Stimulated activated CD4-positive, alpha-beta T cell treated with anti-CD3 and anti-CD28 coated beads, Interleukin-2, amount 100 ng/mL, for 48 hours (primary cell): ENCODE measurements around the gene MZT2A.
A peak's percentile ranks its signal among the peaks of the same experiment; 100 is the strongest.
"Not testable (repeated sequence)": the region's sequence is repeated elsewhere in the genome, so short reads cannot be mapped to it uniquely, and the experiment has no call there.

Source experiments
- DNase-seq, 2 donors: peaks; one replicate each; pipeline ENCODE4 v3.0.0-alpha.2; 2020

Gene MZT2A

DNA sequence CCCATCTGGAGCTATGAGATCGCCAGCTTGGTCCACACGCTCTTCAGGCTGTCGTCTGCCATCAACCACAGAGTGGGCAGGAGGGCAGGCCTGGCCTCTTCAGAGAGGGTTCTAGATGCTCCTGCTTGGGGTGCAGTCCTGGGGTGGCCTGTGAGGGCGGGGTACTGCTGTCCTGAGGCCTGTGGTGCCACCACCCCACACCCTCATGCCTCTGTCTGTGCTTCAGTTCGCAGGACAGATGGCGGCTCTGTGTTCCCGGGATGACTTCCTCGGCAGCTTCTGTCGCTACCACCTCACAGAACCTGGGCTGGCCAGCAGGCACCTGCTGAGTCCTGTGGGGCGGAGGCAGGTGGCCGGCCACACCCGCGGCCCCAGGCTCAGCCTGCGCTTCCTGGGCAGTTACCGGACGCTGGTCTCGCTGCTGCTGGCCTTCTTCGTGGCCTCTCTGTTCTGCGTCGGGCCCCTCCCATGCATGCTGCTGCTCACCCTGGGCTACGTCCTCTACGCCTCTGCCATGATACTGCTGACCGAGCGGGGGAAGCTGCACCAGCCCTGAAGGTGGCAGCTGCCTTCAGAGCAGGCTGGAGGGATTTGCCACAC is 27.8 kb upstream of the MZT2A start:
- not testable (repeated sequence) for DNase-seq

DNA sequence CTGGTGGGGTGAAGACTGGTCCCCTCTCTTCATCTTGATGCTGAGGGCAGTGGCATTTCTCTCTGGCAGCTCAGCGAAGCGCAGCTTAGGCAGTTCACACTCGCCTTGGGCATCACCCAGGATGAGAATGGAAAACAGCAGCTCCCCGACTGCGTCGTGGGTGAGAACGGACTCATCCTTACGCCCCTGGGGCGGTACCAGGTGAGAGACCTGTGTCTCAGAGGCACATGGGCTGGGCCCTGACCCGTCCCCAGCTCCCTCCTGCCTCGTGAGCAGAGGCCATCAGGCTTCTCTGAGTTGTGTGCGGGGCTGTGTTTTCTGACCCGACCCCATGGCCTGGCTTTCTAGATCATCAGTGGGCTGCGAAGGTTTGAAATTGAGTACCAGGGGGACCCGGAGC is 27.3 kb upstream of the MZT2A start:
- DNase-seq = no peak

DNA sequence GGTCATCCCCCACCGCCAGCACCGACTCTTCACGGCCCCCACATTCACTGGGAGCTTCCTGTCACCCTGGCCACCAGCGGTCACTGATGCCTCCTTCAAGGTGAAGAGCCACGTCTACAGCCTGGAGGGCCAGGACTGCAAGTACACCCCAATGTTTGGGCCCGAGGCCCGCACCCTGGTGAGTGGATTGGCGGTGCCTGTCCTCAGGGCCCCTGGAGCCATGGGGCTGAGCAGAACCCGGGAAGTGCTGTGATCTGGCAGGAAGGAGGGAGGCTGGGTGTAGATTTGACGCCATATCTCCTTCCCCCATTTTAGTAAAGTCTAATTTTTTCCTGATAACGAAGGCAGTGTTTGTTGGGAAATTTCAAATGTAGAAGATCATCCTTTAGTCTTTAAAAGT is 26.3 kb upstream of the MZT2A start:
- DNase-seq = not testable (repeated sequence)

DNA sequence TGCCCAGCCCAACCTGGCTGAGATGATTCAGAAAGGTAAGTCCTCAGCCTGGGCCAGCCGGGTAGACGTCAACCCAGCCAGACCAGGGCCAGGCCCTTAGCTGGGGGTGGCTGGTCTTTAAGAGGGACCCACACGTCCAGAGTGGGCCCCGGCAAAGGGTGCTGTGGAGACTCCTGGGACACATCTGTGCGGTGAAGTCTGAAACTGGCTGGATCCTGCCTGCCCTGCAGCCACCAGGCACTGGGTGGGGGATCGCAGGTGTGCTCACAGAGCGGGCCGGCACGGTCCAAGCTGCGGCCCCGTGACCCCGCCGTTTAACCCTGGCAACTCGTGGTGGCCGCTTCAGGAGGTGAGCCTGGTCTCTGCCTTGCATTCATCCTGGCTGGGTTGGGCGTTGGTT is 25.7 kb upstream of the MZT2A start:
- not testable (repeated sequence) for DNase-seq

DNA sequence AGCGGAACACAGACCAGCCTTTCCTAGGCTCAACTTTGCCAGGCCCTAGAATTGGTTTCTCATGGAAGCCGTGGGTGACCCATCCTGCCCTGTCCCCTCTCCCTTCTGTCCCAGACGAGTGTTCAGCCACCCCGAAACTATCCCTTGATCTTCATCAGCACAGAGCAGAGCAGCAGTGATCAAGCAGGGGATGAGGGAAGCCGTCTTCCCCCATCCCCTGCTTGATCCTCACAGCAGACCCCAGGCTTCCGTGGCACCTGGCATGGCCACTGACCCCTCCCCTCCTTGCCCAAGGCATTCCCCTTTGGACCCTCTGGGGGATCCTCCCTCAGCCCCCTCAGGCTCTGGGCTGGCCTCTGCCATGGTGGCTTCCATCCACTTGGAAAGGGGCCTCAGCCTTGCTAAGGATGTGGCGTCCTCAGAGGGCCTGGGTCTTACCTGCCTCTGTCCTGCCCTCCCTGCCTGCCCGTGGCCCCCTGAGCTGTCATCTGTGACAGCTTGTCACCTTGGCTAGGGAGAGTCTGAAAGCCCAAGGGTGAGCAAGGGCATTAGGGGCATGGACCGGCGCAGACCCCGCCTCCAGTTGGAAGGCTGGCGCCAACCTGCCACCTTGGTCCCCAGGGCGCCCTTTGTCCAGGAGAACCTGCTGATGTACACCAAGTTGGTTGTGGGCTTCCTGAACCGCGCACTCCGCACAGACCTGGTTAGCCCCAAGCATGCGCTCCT is 25.1 kb upstream of the MZT2A start:
- no peak for DNase-seq

DNA sequence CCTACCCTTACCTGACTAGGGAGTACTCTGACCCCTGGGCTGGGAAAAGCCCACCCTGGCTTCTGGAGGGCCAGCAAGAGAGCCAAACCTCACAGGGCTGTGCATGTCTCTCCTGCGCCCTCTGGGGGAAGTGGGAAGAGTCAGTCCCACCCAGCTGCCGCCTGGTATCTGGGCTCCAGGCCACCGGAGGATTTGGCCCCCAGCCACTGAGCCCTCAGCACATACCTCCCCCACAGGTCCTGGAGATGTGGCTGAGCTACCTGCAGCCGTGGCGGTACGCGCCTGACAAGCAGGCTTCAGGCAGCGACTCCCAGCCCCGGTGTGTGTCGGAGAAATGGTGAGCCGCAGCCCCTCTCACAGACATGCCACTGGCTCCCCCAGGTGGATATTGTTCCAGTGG is 24.4 kb upstream of the MZT2A start:
- DNase-seq = not testable (repeated sequence)

DNA sequence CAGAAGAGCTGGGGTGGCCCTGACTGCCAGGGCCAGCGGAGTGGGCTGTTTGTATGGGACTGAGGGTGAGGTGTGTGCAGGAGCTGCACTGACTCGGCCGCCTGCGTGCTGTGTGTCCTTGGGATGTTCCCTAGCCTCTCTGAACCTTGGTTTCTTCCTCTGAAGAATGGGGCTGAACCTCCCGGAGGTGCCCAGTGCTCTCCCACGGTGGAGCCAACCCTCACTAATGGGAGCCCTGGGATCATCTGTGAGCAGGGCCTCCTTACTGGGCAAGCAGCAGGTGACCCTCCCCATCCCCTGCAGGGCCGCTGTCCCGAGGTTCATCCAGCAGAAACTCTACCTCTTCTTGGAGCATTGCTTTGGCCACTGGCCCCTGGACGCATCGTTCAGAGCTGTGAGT is 23.8 kb upstream of the MZT2A start:
- no peak for DNase-seq

DNA sequence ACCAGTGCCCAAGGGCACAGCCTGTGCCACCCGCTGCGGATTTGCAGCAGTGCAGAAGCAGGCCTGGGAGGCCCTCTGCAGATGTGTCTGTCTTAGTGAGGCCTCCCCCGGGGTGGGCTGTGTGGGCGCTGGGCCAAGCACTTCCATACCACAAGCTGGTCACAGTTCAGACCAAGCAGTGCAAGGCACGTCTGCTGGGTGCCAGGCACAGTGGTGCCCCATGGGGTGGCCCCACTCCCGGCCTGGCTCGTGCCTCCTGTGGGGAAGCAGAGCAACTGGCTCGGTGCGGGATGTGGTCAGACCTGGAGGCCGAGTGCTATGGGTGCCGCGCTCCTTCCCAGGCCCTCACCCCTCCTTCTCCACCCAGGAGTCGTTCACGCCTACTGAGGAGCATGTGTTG is 23.0 kb upstream of the MZT2A start:
- DNase-seq = not testable (repeated sequence)

DNA sequence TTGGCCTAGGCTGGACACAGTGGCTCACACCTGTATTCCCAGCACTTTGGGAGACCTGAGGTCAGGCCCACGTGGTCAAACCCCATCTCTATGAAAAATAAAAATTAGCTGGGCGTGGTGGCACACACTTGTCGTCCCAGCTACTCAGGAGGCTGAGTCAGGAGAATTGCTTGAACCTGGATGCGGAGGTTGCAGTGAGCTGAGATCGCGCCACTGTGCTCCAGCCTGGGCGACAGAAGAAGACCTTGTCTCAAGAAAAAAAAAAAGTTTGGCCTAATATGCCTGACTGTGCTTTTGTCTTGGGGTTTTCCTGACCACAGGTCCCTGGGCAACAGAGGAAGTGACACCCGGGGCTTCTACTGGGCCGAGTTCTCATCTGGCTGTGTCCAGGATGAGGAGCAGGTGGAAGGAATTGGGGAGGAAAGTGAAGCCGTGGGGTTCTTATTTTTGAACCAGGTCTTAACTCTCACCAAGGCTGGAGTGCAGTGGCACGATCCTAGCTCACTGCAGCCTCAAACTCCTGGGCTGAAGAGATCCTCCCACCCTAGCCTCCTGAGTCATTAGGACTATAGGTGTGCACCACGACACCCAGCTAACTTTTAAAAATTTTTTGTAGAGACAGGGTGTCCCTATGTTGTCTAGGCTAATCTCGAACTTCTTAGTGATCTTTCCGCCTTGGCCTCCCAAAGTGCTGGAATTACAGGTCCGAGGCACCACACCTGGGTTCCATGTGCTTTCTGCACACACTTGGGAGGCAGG is 22.4 kb upstream of the MZT2A start:
- DNase-seq = not testable (repeated sequence)

DNA sequence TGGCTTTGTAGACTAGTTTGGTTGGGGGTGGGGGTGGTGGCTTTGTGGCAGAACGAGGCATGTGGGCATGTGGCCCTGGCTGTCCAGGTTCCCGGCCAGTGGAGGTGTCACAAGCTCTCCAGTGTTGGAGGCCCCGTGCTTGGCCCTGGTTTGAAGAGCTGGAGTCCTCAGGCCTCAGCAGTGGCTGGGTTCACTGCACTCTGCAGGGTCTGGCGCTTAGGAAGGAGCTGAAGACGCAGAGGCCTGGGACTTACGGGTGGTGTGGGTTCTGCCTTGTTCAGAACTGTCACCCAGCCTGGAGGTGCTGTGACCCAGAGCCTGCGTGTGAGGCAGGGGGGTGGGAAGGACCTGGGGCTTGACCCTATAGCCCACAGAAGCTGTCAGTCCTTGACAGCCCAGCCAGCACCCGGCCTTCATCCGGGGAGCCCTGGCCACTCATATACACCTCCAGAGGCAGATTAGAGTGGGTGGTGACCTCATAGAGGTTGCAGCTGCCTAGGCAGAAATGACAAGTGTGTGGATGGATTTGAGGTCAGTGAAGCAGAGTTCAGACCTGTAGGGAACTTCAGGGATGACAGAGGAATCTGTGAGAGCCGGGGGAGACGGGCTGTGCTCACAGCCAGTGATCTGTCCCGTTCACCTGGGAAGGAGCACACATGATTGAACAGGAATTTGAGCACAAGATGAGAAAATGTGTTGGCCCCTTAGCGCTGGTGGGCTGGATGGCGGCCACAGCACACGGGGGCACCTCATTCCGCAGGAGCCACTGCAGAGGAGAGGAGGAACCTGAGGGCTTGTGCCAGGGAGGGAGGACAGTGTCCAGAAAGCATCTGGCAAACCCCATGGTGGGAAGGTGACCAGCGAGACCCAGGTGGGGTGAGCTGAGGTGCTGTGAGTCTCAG is 20.0 kb upstream of the MZT2A start:
- DNase-seq = not testable (repeated sequence)

DNA sequence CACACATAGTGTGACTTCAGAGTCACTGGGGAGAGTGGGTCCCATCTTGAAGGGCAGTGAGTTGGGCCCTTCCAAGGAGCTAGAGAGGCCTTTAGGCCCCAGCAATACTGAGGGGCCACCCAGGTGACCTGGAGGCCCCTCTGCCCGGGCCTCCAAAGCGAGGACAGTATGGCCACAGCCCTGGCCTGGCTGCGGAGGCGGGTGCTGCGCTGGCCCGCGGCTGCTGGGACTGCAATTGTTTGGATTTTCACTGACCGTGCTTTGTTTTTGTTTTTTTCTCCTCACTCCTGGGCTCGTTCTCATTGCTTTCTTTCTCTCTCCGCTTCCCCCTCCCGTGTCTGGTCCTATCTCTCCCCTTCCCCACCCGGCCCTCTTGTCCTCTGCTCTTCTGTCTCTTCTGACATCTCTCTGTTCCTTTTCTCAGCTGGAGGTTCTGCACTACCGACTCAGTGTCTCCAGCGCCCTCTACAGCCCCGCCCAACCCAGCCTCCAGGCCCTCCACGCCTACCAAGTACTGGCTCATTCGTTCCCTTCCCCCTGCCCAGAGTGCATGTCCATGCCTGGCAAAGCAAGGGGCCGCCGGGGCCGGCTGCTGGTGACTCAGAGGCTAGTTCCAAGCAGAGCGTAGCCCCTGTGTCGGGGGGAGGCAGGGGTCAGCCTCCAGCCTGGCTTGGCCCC is 19.2 kb upstream of the MZT2A start:
- not testable (repeated sequence) for DNase-seq

DNA sequence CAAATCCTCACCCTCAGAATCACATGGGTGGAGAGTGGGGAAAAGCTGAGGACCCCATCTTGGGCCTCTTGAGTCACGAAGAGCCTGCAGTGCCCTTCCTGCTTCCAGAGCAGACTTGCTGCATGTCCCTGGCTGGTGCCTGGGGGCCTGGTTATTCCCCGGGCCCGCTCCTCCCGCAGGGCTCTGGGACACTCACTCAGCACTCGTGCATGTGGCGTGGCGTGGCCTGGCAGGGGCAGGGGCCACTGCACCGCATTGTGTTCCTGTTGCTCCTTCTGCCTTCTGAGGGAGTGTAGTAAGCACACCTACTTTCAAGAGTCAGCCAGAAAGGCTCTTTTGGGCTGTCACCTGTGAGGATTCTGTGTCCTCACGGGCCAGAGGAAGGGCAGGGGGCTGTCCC is 17.4 kb upstream of the MZT2A start:
- no peak for DNase-seq

DNA sequence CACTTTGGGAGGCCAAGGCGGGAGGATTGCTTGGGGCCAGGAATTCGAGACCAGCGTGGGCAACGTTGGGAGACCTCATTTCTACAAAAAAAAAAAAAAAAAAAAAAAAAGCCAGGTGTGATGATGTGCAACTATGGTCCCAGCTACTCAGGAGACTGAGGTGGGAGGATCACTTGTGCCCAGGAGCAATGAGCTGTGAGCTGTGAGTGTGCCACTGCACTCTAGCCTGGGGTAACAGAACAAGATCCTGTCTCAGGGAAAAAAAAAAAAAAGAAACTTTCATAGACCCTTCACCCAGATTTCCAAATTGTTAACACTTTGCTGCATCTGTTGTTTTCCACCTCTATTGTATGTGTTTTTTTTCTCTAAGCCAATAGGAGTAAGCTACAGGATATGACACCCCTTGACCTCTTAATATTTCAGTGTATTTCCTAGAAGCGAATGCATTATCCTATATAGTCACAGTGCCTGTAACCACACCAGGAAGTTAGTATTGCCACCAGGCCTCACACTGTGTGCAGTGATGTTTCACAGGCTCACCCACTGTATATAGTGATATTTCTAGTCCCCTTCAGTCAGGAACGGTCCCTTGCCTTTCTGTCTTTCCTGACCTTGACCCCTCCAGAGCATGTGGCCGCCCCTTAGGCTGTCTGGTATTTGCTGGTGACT is 12.0 kb upstream of the MZT2A start:
- DNase-seq = not testable (repeated sequence)

DNA sequence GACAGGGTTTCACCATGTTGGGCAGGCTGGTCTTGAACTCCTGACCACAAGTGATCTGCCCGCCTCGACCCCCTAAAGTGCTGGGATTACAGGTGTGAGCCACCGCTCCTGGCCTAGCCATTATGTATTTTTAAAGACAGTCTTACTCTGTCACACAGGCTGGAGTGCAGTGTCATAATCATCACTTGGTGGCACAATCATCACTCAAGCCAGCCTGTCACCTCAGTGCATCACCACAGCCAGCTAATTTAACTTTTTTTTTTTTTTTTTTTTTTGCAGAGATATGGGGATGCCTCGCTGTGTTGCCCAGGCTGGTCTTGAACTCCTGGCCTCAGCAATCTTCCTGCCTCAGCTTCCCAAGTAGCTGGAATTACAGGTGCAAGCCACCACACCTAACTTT is 11.4 kb upstream of the MZT2A start:
- not testable (repeated sequence) for DNase-seq

DNA sequence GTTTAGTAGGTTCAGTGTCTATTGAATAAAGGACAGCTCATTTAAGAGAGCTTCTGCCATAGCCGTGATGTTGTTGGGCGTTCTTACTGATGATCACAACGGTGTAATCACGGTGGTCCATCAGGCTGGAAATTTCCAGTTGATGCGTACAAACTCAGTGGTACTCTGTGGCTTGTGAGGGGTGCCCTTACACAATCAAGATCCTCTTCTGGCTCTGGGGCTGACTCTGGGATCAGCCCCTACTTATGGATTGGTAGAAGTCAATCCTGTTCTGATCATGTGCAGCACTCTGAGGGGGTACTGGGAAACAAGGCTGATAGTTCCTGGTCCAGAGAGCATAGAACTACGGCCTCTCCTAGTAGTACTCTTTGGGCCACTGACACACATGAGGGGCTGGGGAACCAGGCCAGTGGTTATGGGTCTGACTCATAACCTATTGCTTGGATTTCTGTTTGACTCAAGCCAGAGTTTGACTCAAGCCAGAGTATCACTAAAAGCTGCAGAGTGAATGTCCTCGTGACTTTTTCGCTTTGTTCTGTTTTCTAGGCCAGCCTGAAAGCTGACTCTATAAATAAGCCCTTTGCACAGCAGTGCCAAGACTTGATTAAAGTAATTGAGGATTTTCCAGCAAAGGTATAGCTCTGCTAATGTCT is 6.2 kb upstream of the MZT2A start:
- DNase-seq = not testable (repeated sequence)

DNA sequence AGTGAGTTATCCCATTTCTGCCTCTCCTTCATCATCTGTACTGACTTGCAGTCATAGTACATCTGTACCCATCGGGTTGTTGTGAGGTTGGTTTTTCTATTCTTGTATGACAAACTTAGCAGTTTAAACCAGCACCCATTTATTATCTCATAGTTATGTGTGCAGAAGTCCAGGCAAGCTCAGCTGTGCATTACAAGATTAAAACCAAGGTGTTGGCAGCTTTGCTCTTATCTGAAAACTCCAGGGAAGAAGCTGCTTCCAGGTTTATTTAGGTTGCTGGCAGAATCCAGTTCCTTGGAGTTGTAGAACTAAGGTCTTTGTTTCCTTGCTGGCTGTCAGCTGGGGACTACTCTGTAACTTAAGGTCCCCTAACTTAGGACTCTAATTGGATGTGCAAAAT is 3.3 kb upstream of the MZT2A start:
- DNase-seq = not testable (repeated sequence)

DNA sequence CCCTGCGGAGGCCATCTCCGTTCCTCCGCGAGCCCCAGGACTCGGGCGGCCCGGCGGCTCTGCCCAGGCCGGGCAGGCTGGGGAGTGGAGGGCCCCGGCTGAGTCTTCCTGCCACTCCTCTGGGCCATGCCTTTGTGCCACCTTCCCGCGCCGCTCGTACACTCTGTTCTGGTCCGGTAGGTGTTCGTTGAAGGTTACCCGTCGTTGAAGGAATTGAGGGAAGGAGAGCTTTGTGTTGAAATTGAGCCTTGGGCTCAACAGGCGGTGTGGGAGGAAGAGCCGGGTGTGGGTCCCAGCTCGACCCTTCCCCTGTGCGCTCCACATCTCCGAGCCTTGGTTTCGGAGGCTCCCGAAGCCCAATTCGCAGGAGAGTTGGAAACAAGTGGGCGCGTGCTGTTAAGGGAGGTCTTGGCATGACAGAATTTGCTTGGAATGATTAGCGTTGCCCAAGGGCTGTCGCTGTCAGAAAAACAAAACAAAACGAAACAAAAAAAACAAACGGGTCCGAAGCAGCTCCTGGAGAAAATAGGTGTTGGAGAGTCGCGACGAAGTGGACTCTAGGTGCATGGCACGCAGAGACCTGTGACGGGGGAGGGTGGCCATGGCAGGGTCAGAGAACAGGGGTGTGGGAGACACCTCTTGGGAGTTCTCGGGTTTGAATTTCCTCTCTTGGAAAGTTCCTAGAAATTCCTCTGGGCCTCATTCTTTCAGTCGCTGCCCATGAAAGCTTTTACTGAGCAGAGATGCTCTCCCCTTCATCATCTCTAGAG is 1.2 kb upstream of the MZT2A start:
- no peak for DNase-seq

DNA sequence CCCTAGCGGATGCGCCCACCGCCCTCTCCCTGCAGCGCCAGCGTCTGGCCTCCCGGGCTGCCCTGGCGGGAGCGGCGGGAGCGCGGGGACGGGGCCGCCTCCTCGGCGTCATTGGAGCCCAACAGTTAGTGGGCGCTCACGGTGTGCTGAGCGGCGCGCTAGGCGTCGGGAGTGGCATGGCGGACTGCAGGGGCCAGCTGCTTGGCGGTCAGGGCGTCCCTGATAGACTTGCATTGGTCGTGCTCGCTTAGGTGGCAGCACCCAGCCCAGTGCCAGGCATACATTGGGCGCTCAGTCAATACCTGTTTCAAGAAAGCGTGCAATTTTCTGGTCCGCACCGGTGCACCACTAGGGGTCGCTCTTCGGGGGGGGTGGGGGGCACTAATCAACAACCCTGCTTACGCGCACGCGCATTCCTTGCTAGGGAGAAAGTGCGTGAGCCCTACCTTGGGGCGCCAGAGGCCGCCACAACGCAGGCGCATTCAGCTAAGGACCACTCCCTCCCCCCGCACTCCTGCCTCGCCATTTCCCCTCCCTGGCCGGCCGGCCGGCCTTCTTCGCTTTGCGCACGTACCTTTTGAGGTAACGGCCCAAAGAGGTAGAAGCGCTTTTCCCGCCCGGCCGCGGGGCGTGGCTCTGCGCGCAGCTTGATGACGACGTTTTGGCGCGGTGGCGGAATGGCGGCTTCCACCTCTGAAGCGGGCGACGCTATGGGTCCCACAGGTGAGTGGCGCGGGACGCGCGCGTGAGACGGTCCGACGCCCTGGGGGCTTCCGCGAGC is 411 bp upstream of the MZT2A start:
- DNase-seq = peak; percentile 91 to 95

DNA sequence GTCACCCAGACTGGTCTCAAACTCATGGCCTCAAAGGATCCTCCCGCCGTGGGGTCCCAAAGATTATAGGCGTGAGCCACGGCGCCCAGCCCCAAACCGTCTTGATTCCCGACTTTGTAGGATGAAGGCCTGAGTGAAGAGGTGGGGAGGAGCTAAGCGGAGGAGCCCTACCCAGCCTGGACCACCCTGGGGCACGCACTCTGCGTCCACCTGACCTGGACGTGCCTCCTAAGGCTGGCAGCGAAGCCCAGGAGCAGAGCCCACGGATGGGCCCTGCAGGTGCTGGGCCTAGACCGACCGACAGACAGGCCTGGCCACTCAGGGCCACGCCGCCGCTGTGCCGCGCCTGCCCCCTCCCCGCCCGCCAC is 744 bp downstream of the MZT2A start:
- DNase-seq = not testable (repeated sequence)
